Choroid plexus epithelial cell (primary cell): ENCODE results near the gene EIF3B.
A peak's percentile ranks its signal among the peaks of the same experiment; 100 is the strongest.
"Not testable (repeated sequence)": the region's sequence is repeated elsewhere in the genome, so short reads cannot be mapped to it uniquely, and the experiment has no call there.

Experiments used
- DNase-seq: peaks from one replicate; pipeline ENCODE4 v3.0.0-alpha.2; 2010; ENCODE audit warnings: low read depth
- H3K4me3 ChIP-seq: 2 replicates; pipeline ENCODE4 v1.5.1; 2011; ENCODE audit warnings: low read depth, mild to moderate bottlenecking, control low read depth, low read length, moderate library complexity
- CTCF ChIP-seq: conservative IDR thresholded peaks from 2 replicates; pipeline ENCODE4 v1.5.1; 2011; ENCODE audit warnings: low read depth, mild to moderate bottlenecking, control low read depth, inconsistent platforms, low read length, moderate library complexity

Gene EIF3B

GRCh38 chr7:2326951-2327350 lies 27.7 kb upstream of the EIF3B start:
- no peak for TF ChIP-seq CTCF
- no peak for DNase-seq
- H3K4me3 ChIP-seq: no peak overlapping the region

- no peak overlapping the region for H3K4me3 ChIP-seq
- DNase-seq: no peak
- TF ChIP-seq CTCF: no peak
Observed at GRCh38 chr7:2330493-2330892, 24.1 kb upstream of the EIF3B start.

- H3K4me3 ChIP-seq: no peak overlapping the region
- no peak for DNase-seq
- no peak for TF ChIP-seq CTCF
Observed at GRCh38 chr7:2331707-2332106, 22.9 kb upstream of the EIF3B start.

GRCh38 chr7:2332606-2333231 lies 21.9 kb upstream of the EIF3B start:
- DNase-seq: not testable (repeated sequence)

GRCh38 chr7:2336626-2337299 lies 17.9 kb upstream of the EIF3B start:
- H3K4me3 ChIP-seq: no peak overlapping the region
- no peak for DNase-seq
- no peak for TF ChIP-seq CTCF

More at GRCh38 chr7:2332606-2333231, 21.9 kb upstream of the EIF3B start:
- H3K4me3 ChIP-seq: not testable (repeated sequence)

GRCh38 chr7:2347351-2348063 lies 7.1 kb upstream of the EIF3B start:
- H3K4me3 ChIP-seq: peak overlapping the region; percentile 4
- not testable (repeated sequence) for DNase-seq

- no peak for TF ChIP-seq CTCF
- H3K4me3 ChIP-seq: no peak overlapping the region
- DNase-seq: no peak
Observed at GRCh38 chr7:2350055-2350454, 4.6 kb upstream of the EIF3B start.

- TF ChIP-seq CTCF: no peak
- no peak for DNase-seq
- no peak overlapping the region for H3K4me3 ChIP-seq
Observed at GRCh38 chr7:2350861-2351260, 3.8 kb upstream of the EIF3B start.
